Measurements from ENCODE around the gene MRPL28. TPM values are rescaled to one million over a fixed set of nuclear protein-coding genes. Genes with fewer than 3 reads are reported as not detected.
A peak's percentile ranks its signal among the peaks of the same experiment; 100 is the strongest.
"Not testable (repeated sequence)": the region's sequence is repeated elsewhere in the genome, so short reads cannot be mapped to it uniquely, and the experiment has no call there.

The MRPL28 gene
- total RNA-seq, 8 experiments from 2014 or later = 57.8 to 117 (median 82.2) TPM

GRCh38 chr16:399340-400019 lies 29.1 kb upstream of the MRPL28 start:
- WGBS, 10 experiments = 73 to 93% (median 90%) methylated on average over 2 to 6 of the region's 22 CpGs; no CpG with 5 or more reads in 7 of the 10 experiments
- no peak overlapping the region for H3K27ac ChIP-seq
- H3K4me3 ChIP-seq = no peak overlapping the region
- peaks cover 12% of the 10 kb centered on the region in 2 donors for H3K4me1 ChIP-seq (replicated peaks in 1 of 2)
- no peak for ATAC-seq (replicated peaks in 6 of 8)
- in situ Hi-C loops (cut with MboI; ENCODE audit: low pct_unique_long_range_greater_than_20kb in 2 of 9, low sequenced_read_pairs in 9 of 9, unreplicated experiment in 9 of 9) = no loop called here

GRCh38 chr16:398561-399339 lies 28.4 kb upstream of the MRPL28 start:
- in situ Hi-C loops (cut with MboI; ENCODE audit: low pct_unique_long_range_greater_than_20kb in 2 of 9, low sequenced_read_pairs in 9 of 9, unreplicated experiment in 9 of 9) = no loop called here
- Histone ChIP-seq H3K27ac (no peak overlapping the region), H3K4me3 (no peak overlapping the region), H3K4me1 (replicated peaks in 1 of 2) (peaks cover 12% of the 10 kb centered on the region in 2 donors)
- 40 to 86% (median 67%) methylated on average over 1 to 4 of the region's 24 CpGs; no CpG with 5 or more reads in 7 of the 10 experiments for WGBS, 10 experiments
- ATAC-seq (replicated peaks in 6 of 8) = no peak

- Histone ChIP-seq H3K4me1 (replicated peaks in 1 of 2) (peaks cover 12% of the 10 kb centered on the region in 2 donors), H3K4me3 (peak overlapping the region in 4 of 5 donors; percentile 14 to 68 (median 44)), H3K27ac (peak overlapping the region; percentile 36 to 75)
- in situ Hi-C loops (cut with MboI; ENCODE audit: low pct_unique_long_range_greater_than_20kb in 2 of 9, low sequenced_read_pairs in 9 of 9, unreplicated experiment in 9 of 9) = no loop called here
- peak; percentile 8 to 65 (median 52) for ATAC-seq (replicated peaks in 6 of 8)
- 0 to 50% (median 20%) methylated on average over 1 to 5 of the region's 29 CpGs; no CpG with 5 or more reads in 7 of the 10 experiments for WGBS, 10 experiments
Measured at GRCh38 chr16:397736-398332, 27.5 kb upstream of the MRPL28 start.

GRCh38 chr16:397135-397661 lies 26.9 kb upstream of the MRPL28 start, which contains the start of gene NME4:
NME4 (plus strand) TSS chr16:397199; CDS start chr16:397223, 24 bp downstream.
- ATAC-seq (replicated peaks in 6 of 8) = peak; percentile 4 to 42 (median 30)
- H3K4me3 ChIP-seq = peak within 1 kb of the TSS; percentile 53 to 68 (median 59)
- in situ Hi-C loops (cut with MboI; ENCODE audit: low pct_unique_long_range_greater_than_20kb in 2 of 9, low sequenced_read_pairs in 9 of 9, unreplicated experiment in 9 of 9) = no loop called here
- peaks cover 12% of the 10 kb centered on the region in 2 donors for H3K4me1 ChIP-seq (replicated peaks in 1 of 2)
- peak within 1 kb of the TSS; percentile 69 to 88 for H3K27ac ChIP-seq
- no CpG with 5 or more reads among the region's 75 CpGs for WGBS, 10 experiments

DNA sequence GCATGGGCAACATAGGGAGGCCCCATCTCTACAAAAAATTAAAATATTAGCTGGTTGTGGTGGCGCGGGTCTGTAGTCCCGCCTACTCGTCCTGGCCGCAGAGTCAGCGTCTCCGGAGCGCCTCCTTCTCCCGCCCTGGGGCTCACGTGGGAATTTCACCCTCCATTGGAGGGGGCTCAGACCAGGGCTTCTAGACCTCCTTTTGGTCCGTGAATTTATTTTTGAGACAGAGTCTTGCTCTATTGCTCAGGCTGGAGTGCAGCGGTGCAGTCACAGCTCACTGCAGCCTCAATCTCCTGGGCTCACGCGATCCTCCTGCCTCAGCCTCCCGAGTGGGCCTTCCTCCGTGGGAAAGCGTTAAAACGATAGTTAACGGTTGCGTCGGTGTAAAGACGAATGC lies 26.3 kb upstream of the MRPL28 start:
- Histone ChIP-seq H3K4me3 (peak overlapping the region; percentile 53 to 68 (median 59)), H3K4me1 (replicated peaks in 1 of 2) (peaks cover 12% of the 10 kb centered on the region in 2 donors), H3K27ac (peak overlapping the region in 1 of 2 donors; percentile 88)
- peak; percentile 7 to 58 (median 32) for ATAC-seq (replicated peaks in 6 of 8)
- in situ Hi-C loops (cut with MboI; ENCODE audit: low pct_unique_long_range_greater_than_20kb in 2 of 9, low sequenced_read_pairs in 9 of 9, unreplicated experiment in 9 of 9) = no loop called here
- 3 to 22% (median 14%) methylated on average over 1 to 16 of the region's 22 CpGs; no CpG with 5 or more reads in 4 of the 10 experiments for WGBS, 10 experiments

GRCh38 chr16:396199-396598 lies 25.9 kb upstream of the MRPL28 start:
- ATAC-seq (replicated peaks in 6 of 8) = no peak
- Histone ChIP-seq H3K4me1 (replicated peaks in 1 of 2) (peaks cover 12% of the 10 kb centered on the region in 2 donors), H3K27ac (peak overlapping the region in 1 of 2 donors; percentile 88), H3K4me3 (peak overlapping the region; percentile 53 to 68 (median 59))
- in situ Hi-C loops (cut with MboI; ENCODE audit: low pct_unique_long_range_greater_than_20kb in 2 of 9, low sequenced_read_pairs in 9 of 9, unreplicated experiment in 9 of 9) = no loop called here
- 14 to 63% (median 34%) methylated on average over 1 to 3 of the region's 3 CpGs; no CpG with 5 or more reads in 3 of the 10 experiments for WGBS, 10 experiments

GRCh38 chr16:392450-393030 lies 22.2 kb upstream of the MRPL28 start:
- WGBS, 10 experiments = 67 to 100% (median 98%) methylated on average over 1 to 5 of the region's 7 CpGs; no CpG with 5 or more reads in 2 of the 10 experiments
- Histone ChIP-seq H3K4me3 (no peak overlapping the region), H3K4me1 (replicated peaks in 1 of 2) (peaks cover 12 to 16% of the 10 kb centered on the region in 2 donors), H3K27ac (no peak overlapping the region)
- ATAC-seq (replicated peaks in 6 of 8) = no peak
- in situ Hi-C loops (cut with MboI; ENCODE audit: low pct_unique_long_range_greater_than_20kb in 2 of 9, low sequenced_read_pairs in 9 of 9, unreplicated experiment in 9 of 9) = no loop called here

- in situ Hi-C loops (cut with MboI; ENCODE audit: low pct_unique_long_range_greater_than_20kb in 2 of 9, low sequenced_read_pairs in 9 of 9, unreplicated experiment in 9 of 9) = no loop called here
- Histone ChIP-seq H3K4me3 (no peak overlapping the region), H3K27ac (no peak overlapping the region), H3K4me1 (replicated peaks in 1 of 2) (peaks cover 19 to 22% of the 10 kb centered on the region in 2 donors)
- 0 to 100% (median 91%) methylated on average over 1 to 3 of the region's 7 CpGs; no CpG with 5 or more reads in 4 of the 10 experiments for WGBS, 10 experiments
- ATAC-seq (replicated peaks in 6 of 8) = peak in 6 of 8 experiments; percentile 10 to 90 (median 51)
Measured at GRCh38 chr16:391885-392335, 21.6 kb upstream of the MRPL28 start.

- ATAC-seq (replicated peaks in 6 of 8) = no peak
- no peak overlapping the region for H3K27ac ChIP-seq
- in situ Hi-C loops (cut with MboI; ENCODE audit: low pct_unique_long_range_greater_than_20kb in 2 of 9, low sequenced_read_pairs in 9 of 9, unreplicated experiment in 9 of 9) = no loop called here
- H3K4me3 ChIP-seq = no peak overlapping the region
- 82 to 92% (median 90%) methylated on average over 2 to 5 of the region's 10 CpGs; no CpG with 5 or more reads in 6 of the 10 experiments for WGBS, 10 experiments
- peaks cover 22 to 24% of the 10 kb centered on the region in 2 donors for H3K4me1 ChIP-seq (replicated peaks in 1 of 2)
Measured at GRCh38 chr16:389352-389751, 19.0 kb upstream of the MRPL28 start.

DNA sequence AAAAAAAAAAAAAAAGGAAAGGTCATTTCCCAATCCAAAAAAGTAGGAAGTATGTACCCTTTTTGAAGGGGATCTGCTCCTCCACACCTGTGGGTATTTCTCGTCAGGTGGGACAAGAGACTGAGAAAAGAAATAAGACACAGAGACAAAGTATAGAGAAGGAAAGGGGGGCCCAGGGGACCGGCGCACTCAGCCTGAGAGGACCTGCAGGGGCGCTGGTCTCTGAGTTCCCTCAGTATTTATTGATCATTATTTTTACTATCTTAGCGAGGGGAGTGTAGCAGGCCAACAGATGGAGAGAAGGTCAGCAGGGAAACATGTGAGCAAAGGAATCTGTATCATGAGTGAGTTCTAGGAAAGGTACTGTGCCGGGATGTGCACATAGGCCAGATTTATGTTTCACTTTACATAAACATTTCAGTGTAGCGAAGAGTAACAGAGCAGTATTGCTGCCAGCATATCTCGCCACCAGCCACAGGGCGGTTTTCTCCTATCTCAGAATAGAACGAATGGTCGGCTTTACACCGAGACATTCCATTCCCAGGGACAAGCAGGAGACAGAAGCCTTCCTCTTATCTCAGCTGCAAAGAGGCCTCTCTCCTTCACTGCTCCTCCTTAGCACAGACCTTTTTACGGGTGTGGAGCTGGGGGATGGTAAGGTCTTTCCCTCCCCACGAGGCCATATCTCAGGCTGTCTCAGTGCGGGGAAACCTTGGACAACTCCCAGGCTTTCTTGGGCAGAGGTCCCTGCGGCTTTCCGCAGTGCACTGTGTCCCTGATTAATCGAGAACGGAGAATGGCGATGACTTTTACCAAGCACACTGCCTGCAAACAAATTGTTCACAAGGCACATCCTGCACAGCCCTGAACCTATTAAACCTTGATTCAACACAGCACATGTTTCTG lies 17.7 kb upstream of the MRPL28 start:
- in situ Hi-C loops (cut with MboI; ENCODE audit: low pct_unique_long_range_greater_than_20kb in 2 of 9, low sequenced_read_pairs in 9 of 9, unreplicated experiment in 9 of 9); H3K4me3 ChIP-seq: not testable (repeated sequence)
- 7 to 69% (median 60%) methylated on average over 1 to 14 of the region's 20 CpGs for WGBS, 10 experiments
- ATAC-seq (replicated peaks in 6 of 8) = peak in 3 of 8 experiments; percentile 17 to 33 (median 25)
- Histone ChIP-seq H3K4me1 (replicated peaks in 1 of 2) (peaks cover 32 to 35% of the 10 kb centered on the region in 2 donors), H3K27ac (peak overlapping the region; percentile 49 to 60)

GRCh38 chr16:386641-387156 lies 16.4 kb upstream of the MRPL28 start:
- Histone ChIP-seq H3K4me3 (no peak overlapping the region), H3K27ac (peak overlapping the region; percentile 29 to 64)
- in situ Hi-C loops (cut with MboI; ENCODE audit: low pct_unique_long_range_greater_than_20kb in 2 of 9, low sequenced_read_pairs in 9 of 9, unreplicated experiment in 9 of 9) = no loop called here

More at GRCh38 chr16:386641-387156, 16.4 kb upstream of the MRPL28 start:
- H3K4me1 ChIP-seq (replicated peaks in 1 of 2) = peaks cover 37 to 39% of the 10 kb centered on the region in 2 donors
- WGBS, 10 experiments = 18 to 100% (median 75%) methylated on average over 1 to 19 of the region's 19 CpGs
- peak in 1 of 8 experiments; percentile 4 for ATAC-seq (replicated peaks in 6 of 8)

Data from motor neuron (in vitro differentiated cells).